ENCODE data around the gene CFAP70.

The CFAP70 gene

DNA sequence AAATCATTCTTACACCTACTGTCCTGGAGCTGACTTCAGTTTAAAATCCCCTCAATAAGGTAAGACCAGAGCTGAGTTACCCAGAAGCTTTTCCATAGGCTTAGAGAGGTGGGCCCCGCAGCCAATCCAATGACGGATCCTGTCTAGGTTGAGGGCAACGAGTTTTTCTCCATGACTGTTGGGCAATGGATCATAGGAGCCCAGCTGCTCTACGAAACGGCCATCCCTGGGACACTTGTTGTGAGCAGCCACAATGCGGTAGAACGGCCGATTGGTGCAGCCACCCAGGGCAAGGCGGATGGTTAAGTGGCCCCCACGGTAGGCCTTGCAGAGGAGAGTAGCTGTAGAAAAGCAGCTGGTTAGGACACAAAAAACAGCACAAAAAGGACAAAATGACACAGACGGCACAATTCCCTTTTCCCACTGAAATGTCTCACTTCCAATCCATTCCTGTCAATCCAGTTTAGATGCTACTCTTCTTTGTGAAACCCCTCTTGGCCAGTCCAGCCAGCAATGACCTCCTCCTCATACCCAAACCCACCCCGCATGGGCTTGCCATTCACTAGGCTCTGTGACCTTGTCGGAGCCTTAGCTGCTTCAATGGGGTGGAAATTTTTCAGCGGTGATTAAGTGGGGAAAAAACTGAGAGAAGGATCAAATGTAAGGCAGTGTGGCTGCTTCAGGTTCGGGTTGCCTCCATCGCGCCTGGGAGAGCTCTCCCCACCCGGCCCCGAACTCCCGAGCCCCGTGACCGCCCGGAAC, 106.8 kb downstream of the CFAP70 start:
- DNase-seq = no peak

DNA sequence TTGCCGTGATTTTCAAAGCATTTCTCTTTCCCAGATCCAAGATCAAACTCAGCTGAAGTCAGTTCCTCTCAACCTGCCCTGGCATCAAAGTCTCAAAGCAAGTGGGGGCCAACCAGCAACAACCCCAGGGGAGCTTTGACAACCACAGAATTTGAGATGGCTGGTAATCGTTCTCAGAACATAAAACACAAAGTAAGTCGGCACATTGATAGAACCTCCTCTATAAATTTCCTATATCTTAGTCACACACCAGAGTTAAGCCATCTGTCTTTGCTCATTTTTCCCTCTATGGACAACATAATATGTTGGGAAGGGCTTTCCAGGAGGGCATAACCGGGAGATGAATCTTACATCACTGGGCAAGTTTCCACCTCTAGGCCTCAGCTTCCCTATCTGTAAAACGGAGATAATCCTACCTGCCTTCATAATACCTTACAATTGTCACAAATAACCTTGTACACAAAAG, 110.4 kb downstream of the CFAP70 start:
- no peak for DNase-seq

DNA sequence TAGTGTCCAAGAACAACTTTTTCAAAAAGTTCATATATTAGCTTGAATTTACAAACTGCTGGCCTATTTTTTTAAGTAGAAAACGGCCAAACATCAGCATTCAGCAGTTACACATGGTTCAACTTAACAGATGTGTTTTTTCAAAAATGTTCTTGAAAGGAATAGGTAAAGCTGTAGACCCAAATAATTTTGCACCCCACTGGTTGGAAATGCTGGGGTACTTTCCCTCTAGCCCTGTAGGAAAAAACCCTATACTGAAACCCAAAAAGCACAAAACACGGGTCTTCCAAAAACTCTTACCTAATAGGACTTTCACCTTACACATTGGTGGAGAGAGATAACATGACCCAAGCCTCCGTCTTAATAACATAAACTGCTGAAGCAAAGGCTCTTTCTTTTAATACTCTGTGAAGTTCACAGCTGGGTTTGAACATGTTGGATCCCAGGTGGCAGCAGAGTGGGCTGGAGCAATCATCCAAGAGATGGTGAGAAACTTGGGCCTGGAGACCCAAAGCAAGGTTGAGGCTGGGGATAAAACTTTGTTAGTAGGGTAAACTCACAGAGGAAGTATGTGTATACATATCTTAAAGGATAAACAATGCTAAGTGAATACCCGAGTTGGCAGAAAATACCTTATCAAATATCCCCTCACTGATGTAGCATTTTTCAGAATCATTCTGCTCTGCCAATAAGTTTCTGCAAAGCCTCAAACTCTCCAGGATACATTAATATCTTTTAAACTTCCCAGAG, 111.0 kb downstream of the CFAP70 start:
- DNase-seq = no peak

GRCh38 chr10:73246646-73247508, 111.8 kb downstream of the CFAP70 start, which contains the start of gene DNAJC9:
Gene DNAJC9 (minus strand): TSS chr10:73247255. CDS start chr10:73247189, 66 bp downstream.
- DNase-seq = peak; percentile 90

DNA sequence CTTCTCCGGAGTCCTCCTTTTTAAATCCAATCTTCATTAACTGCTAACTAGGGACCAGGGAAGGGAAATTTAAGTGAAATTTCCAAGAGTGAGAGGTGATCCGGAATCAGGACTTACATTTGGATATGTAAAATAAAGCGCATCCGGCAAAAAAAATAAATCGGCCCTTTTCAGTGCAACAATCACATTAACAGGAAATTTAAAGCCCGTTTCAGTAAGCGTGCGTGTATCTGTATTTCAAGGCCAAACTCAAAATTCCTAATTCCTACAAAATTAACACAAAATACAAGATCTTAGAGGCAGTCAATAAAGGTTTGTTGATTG, 112.4 kb downstream of the CFAP70 start:
- no peak for DNase-seq

DNA sequence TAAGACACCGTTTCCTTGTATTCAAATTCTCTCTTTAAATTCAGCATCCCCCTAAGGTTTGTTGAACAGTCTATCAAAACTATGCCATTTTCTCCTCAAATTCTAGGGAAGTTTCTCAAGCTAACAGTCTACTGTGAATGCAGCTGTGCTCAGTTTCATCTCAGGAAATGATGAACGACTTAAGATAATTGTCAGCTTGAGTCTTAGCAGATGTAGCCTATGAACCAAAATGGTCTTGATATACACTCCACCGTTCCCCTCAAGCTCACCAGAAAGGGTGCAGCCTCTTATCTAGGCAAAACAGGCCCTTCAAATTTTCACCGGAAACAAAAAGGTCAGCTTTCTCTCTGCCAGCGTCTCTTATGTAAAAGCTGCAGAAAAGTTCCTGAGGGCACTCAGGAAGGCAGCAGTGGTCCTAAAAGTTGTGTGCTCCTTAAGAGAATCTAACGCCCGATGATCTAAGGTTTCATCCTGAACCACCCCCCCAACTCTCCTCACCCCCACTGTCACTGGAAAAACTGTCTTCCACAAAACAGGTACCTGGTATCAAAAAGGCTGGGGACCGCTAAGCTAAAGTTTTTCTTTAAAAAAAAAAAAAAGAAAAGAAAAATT, 113.7 kb downstream of the CFAP70 start:
- DNase-seq = no peak

DNA sequence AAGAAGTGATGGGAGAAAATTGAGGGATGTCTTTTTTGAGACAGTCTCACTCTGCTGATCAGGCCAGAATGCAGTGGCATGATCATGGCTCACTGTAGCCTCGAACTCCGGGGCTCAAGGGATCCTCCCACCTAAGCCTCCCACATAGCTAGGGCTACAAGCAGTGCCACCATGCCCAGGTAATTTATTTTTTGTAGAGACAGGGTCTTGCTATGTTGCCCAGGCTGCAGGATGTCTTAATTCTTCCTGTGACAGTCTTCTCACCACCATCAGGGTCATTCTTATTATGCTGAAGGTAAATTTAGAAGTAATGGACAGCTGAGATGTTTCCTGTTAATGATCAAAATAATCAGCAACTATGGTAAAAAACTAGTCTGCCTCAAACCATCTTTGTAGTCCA, 118.8 kb downstream of the CFAP70 start:
- DNase-seq = no peak

GRCh38 chr10:73238990-73239566, 119.6 kb downstream of the CFAP70 start:
- DNase-seq = no peak

DNA sequence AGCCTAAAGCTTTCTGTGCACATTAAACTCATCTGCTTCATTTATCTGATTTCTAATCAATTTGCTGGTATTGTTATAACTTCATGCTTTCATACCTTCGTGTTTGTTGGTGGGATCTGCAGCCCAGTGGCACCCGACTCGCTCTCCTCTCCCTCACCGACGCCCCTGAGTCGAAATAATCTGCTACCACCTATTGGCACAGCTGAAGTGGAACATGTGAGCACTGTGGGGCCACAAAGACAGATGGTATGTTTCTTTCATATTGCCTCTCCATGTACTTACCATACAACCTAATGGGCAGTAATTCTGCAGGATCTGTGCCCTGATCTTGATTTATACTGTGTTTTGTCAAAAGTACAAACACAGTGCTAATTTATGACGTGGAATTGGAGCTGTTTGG, 124.0 kb downstream of the CFAP70 start:
- no peak for DNase-seq

DNA sequence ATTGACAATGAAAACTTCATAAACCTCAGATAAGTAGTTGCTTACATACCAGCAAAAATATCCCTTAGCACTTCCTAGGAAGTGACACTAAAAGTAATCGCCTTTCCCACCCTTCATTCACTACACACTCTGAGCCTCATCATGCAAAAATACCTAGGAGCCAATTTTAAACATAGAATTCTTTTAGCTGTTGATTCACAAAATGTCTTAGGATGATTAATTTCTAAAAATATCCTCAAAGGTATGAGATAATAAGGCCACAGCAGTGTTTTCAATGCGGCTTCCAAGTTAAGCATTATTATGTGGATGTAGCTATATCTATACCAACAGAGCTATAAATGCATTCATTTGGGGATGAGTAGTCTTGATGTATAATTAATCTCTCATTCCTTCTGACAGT, 124.8 kb downstream of the CFAP70 start:
- DNase-seq = no peak

- no peak for DNase-seq
Observed at GRCh38 chr10:73232887-73233286, 125.8 kb downstream of the CFAP70 start.

- no peak for DNase-seq
Observed at GRCh38 chr10:73229567-73229966, 129.1 kb downstream of the CFAP70 start.

DNA sequence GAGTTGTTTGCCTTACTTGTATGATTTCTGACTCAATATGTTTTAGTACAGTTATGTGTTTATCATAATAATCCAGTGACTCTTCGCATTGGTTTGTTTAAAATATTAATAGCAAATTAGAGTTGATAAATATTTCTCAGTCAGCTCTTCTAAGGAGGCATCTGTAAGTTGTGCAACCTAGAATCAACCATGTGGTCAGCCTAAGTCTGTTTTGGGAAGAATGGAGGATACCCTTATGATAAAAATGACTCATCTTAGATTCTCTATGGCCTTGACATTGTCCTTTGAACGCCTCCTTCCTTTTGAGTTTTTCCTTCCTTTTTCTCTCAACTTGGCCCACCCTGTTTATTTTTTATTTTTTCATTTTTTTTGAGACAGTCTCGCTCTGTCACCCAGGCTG, 130.4 kb downstream of the CFAP70 start:
- no peak for DNase-seq

- no peak for DNase-seq
Observed at GRCh38 chr10:73226663-73227062, 132.0 kb downstream of the CFAP70 start.

GRCh38 chr10:73225518-73225917, 133.1 kb downstream of the CFAP70 start:
- no peak for DNase-seq

DNA sequence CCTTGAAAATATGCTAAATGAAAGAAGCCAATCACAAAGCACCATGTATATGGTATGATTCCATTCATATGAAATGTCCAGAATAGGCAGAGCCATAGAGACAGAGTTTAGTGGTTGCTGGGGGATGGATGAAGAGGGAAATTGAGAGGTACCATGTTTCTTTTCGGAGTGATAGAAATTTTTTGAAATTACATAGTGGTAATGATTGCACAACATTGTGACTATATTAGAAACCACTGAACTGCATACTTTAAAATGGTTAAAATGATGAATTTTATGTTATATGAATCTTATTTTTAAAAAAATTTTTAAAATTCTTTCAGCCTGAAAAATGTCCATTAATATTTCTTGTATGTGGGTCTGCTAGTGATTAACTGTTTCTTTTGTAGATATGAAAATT, 137.7 kb downstream of the CFAP70 start:
- no peak for DNase-seq

DNA sequence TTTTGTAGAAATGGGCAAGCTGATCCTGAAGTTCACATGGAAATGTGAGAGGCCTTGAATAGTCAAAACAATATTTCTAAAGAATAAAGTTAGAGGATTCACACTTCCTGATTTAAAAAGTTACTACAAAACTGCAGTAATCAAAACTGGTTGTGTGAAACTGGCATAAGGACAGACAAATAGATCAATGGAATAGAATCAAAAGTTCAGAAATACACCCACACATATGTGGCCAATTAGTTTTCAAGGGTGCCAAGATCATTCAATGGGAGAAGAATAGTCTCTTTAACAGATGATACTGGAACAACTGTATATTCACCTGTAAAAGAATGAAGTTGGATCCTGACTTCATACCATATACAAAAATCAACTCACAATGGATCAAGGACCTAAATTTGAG, 139.3 kb downstream of the CFAP70 start:
- no peak for DNase-seq

- DNase-seq = no peak
Observed at GRCh38 chr10:73218431-73219191, 140.1 kb downstream of the CFAP70 start.

DNA sequence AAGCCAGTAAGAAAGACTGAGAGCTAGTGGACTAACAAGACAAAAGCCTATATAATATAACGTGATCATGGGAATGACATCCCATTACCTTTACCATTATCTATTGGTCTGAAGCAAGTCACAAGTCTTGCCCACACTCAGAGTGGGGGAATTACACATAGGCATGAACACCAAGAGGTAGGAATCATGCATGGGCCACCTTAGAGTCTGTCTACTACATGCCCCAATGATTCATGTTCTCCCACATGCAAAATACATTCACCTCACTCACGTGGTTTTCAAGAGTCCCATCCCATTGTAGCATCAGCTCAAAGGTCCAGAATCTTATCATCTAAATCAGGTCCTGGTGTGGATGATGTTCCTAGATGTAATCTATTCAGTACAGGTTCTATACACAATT, 141.0 kb downstream of the CFAP70 start:
- DNase-seq = no peak

DNA sequence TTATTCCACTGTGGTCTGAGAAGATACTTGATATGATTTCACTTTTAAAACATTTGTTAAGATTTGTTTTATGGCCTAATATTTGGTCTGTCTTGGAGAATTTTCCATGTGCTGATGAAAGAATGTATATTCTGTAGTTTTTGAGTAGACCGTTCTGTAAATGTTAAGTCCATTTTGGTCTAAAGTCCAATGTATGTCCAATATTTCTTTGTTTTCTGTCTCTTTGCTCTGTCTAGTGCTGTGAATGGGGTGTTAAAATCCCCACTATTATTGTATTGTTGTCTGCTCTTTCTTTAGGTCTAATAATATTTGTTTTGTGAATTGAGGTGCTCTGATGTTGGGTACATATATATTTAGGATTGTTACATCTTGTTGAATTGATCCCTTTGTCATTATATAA, 142.9 kb downstream of the CFAP70 start:
- DNase-seq = no peak

DNA sequence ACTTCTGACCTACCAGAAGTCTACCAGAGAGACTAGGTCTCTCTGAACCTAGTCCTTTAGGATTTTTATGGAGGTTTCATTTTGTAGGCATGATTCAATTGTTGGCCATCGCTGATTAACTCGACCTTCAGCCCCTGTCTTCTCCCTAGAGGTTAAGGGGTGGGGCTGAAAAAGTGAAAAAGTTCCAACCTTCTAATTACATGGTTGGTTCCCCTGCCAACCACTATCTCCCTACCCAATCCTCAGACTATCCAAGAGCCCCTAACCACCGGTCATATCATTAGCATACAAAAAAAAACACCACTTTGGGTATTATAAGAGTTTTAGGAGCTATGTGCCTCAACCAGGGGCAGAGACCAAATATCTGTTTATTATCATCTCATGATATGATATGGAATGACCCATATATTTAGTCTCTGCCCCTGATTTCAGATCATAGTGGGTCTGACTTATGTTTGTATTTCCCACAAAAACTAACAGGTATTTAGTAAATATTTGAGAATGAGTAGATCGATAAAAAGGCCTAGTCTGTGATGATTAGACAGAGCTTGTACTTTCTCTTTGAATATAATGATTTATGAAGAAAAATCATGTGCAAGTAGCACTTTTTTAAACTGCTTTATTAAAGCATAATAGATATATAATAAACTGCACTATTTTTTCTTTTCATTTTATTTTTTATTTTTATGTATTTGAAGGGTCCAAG, 147.4 kb downstream of the CFAP70 start:
- no peak for DNase-seq

Data from midbrain (tissue), 1 donor.